H1 (cell line): Measurements from ENCODE around the gene TROAP. TPM values are rescaled to one million over a fixed set of nuclear protein-coding genes. Genes with fewer than 3 reads are reported as not detected.

Experiments used
- CTCF ChIA-PET: fragments of 300-600 bp; sonication (Branson Sonifier 250); formaldehyde crosslinking; loops from one replicate; lab custom pipeline; 2021; ENCODE audit not compliant: partially characterized antibody; lab: Charles Lee
- POLR2A ChIA-PET: fragments of 300-600 bp; sonication (Branson Sonifier 250); formaldehyde crosslinking; loops from one replicate; lab custom pipeline; 2021; ENCODE audit warnings: inconsistent platforms; ENCODE audit not compliant: partially characterized antibody; lab: Charles Lee
- DNase-seq, 2 experiments: peaks; one replicate each; pipeline versions ENCODE4 v3.0.0 to v3.0.0-alpha.2; 2010 to 2022; ENCODE audit warnings: low spot score in 2 of 2, low read depth in 1 of 2, mixed read lengths in 1 of 2
- FAIRE-seq: peaks from 2 replicates; lab custom pipeline; 2011; peaks lifted over from hg19 to GRCh38; lab: Jason Lieb, UNC
- H2AFZ ChIP-seq: 2 replicates; pipeline ENCODE4 v1.8.1; 2012; ENCODE audit warnings: low read length, inconsistent platforms
- H2AK5ac ChIP-seq: 2 replicates; pipeline ENCODE4 v1.6.1; 2013; ENCODE audit warnings: low read depth, low read length
- H2BK120ac ChIP-seq: replicated peaks from 2 replicates; pipeline ENCODE3; 2013; ENCODE audit warnings: low read depth, low read length, inconsistent platforms
- H2BK12ac ChIP-seq: 2 replicates; pipeline ENCODE4 v1.6.1; 2013; ENCODE audit warnings: low read depth, low read length
- H2BK15ac ChIP-seq: 2 replicates; pipeline ENCODE4 v1.6.1; 2013; ENCODE audit warnings: low read length
- H2BK20ac ChIP-seq: 2 replicates; pipeline ENCODE4 v1.6.1; 2013; ENCODE audit warnings: low read length
- H2BK5ac ChIP-seq: 2 replicates; pipeline ENCODE4 v1.6.1; 2013; ENCODE audit warnings: low read depth, low read length
- H3K14ac ChIP-seq: 2 replicates; pipeline ENCODE4 v1.6.1; 2013; ENCODE audit warnings: inconsistent platforms; ENCODE audit not compliant: insufficient read length
- H3K18ac ChIP-seq: 2 replicates; pipeline ENCODE4 v1.6.1; 2013; ENCODE audit warnings: low read length; ENCODE audit errors: extremely low read depth
- H3K23ac ChIP-seq: 2 replicates; pipeline ENCODE4 v1.6.1; 2013; ENCODE audit warnings: inconsistent platforms; ENCODE audit not compliant: insufficient read length
- H3K23me2 ChIP-seq: 2 replicates; pipeline ENCODE4 v1.6.1; 2013; ENCODE audit warnings: low read depth, low read length
- H3K27ac ChIP-seq: 2 replicates; pipeline ENCODE4 v1.6.1; 2011; ENCODE audit warnings: low read depth, low read length, inconsistent platforms
- H3K27me3 ChIP-seq, 4 experiments: replicated peaks in 1 of 4; 1 replicate in 1 of 4; 2 replicates in 3 of 4; pipeline versions ENCODE4 v1.6.1 to v1.8.1; 2011 to 2013; ENCODE audit warnings: low read length in 3 of 4, mild to moderate bottlenecking in 3 of 4, inconsistent platforms in 2 of 4, mixed read lengths in 2 of 4, moderate library complexity in 1 of 4; ENCODE audit not compliant: control insufficient read depth in 3 of 4, insufficient read depth in 3 of 4; ENCODE audit errors: extremely low read depth in 1 of 4
- H3K36me3 ChIP-seq, 4 experiments: 2 replicates each; pipeline versions ENCODE4 v1.6.1 to v1.8.1; 2011 to 2013; ENCODE audit warnings: mild to moderate bottlenecking in 4 of 4, low read length in 3 of 4, moderate library complexity in 2 of 4, control low read depth in 1 of 4, inconsistent platforms in 1 of 4; ENCODE audit not compliant: insufficient read depth in 4 of 4, control insufficient read depth in 2 of 4
- H3K4ac ChIP-seq: replicated peaks from 2 replicates; pipeline ENCODE3; 2013; ENCODE audit warnings: low read length, low read depth, mixed read lengths, inconsistent platforms; ENCODE audit not compliant: insufficient read length
- H3K4me1 ChIP-seq, 4 experiments: replicated peaks in 1 of 4; 1 replicate in 1 of 4; 2 replicates in 3 of 4; pipeline versions ENCODE4 v1.6.1 to v1.8.1; 2011 to 2013; ENCODE audit warnings: low read length in 3 of 4, inconsistent platforms in 2 of 4, mixed read lengths in 1 of 4; ENCODE audit not compliant: insufficient read depth in 4 of 4, control insufficient read depth in 3 of 4
- H3K4me2 ChIP-seq, 2 experiments: 2 replicates each; pipeline versions ENCODE4 v1.6.1 to v1.8.1; 2011 to 2013; ENCODE audit warnings: low read depth in 2 of 2, low read length in 2 of 2, control low read depth in 1 of 2, inconsistent platforms in 1 of 2, mild to moderate bottlenecking in 1 of 2; ENCODE audit not compliant: insufficient read depth in 1 of 2
- H3K4me3 ChIP-seq, 4 experiments: fragments of 200-600, 300-600 bp in 1 of 4; sonication (generic), shearing (Covaris generic), sonication (Bioruptor Twin) in 1 of 4; 2 replicates each; pipeline versions ENCODE4 v1.5.1 to v1.8.1; 2011 to 2016; ENCODE audit warnings: low read length in 4 of 4, low read depth in 3 of 4, control low read depth in 2 of 4, inconsistent platforms in 2 of 4, mild to moderate bottlenecking in 2 of 4, mixed read lengths in 1 of 4, moderate library complexity in 1 of 4; ENCODE audit not compliant: insufficient read depth in 2 of 4; ENCODE audit errors: extremely low read depth in 1 of 4
- H3K56ac ChIP-seq: replicated peaks from 2 replicates; pipeline ENCODE3; 2013; ENCODE audit warnings: low read depth, mild to moderate bottlenecking, mixed read lengths, low read length, inconsistent platforms; ENCODE audit not compliant: insufficient read length
- H3K79me1 ChIP-seq: 2 replicates; pipeline ENCODE4 v1.6.1; 2013; ENCODE audit warnings: low read depth, low read length, control low read depth
- H3K79me2 ChIP-seq, 2 experiments: 2 replicates each; pipeline versions ENCODE4 v1.6.1 to v1.8.1; 2012 to 2013; ENCODE audit warnings: low read length in 2 of 2, mild to moderate bottlenecking in 2 of 2, inconsistent platforms in 1 of 2; ENCODE audit not compliant: insufficient read depth in 2 of 2, control insufficient read depth in 1 of 2
- H3K9ac ChIP-seq, 4 experiments: replicated peaks in 1 of 4; 1 replicate in 1 of 4; 2 replicates in 3 of 4; pipeline versions ENCODE4 v1.6.1 to v1.8.1; 2011 to 2013; ENCODE audit warnings: low read depth in 3 of 4, low read length in 3 of 4, control low read depth in 2 of 4, mild to moderate bottlenecking in 2 of 4, moderate library complexity in 2 of 4, inconsistent platforms in 1 of 4; ENCODE audit errors: extremely low read depth in 1 of 4
- H3K9me3 ChIP-seq, 2 experiments: 2 replicates each; pipeline versions ENCODE4 v1.6.1 to v1.8.1; 2012 to 2013; ENCODE audit warnings: mild to moderate bottlenecking in 2 of 2, moderate library complexity in 2 of 2, control low read depth in 1 of 2, inconsistent platforms in 1 of 2, low read depth in 1 of 2, low read length in 1 of 2, mixed read lengths in 1 of 2; ENCODE audit not compliant: insufficient read depth in 2 of 2
- H4K20me1 ChIP-seq, 2 experiments: replicated peaks in 1 of 2; 2 replicates each; pipeline versions ENCODE3 to v1.8.1; 2011 to 2013; ENCODE audit warnings: inconsistent platforms in 2 of 2, low read length in 2 of 2, mild to moderate bottlenecking in 1 of 2; ENCODE audit not compliant: insufficient read depth in 2 of 2, control insufficient read depth in 1 of 2
- H4K5ac ChIP-seq: 2 replicates; pipeline ENCODE4 v1.6.1; 2013; ENCODE audit warnings: low read length, low read depth, mixed read lengths, inconsistent platforms; ENCODE audit not compliant: insufficient read length
- H4K8ac ChIP-seq: 2 replicates; pipeline ENCODE4 v1.8.0; 2013; ENCODE audit warnings: mild to moderate bottlenecking, moderate library complexity, low read length, inconsistent platforms; ENCODE audit not compliant: insufficient read depth; ENCODE audit errors: extremely low read depth
- H4K91ac ChIP-seq: replicated peaks from 2 replicates; pipeline ENCODE3; 2013; ENCODE audit warnings: low read length, mixed read lengths, inconsistent platforms; ENCODE audit not compliant: insufficient read length
- ASH2L ChIP-seq: fragments of 200-600, 300-600 bp; sonication (generic); IDR thresholded peaks from one replicate; pipeline ENCODE4 v1.7.1; 2017; ENCODE audit warnings: low read length
- BCL11A ChIP-seq, 2 experiments: IDR thresholded peaks; one replicate each; pipeline ENCODE4 v1.6.1; 2011; ENCODE audit warnings: low read depth in 2 of 2, low read length in 2 of 2, mild to moderate bottlenecking in 2 of 2
- BRCA1 ChIP-seq: IDR thresholded peaks from 2 replicates; pipeline ENCODE4 v1.6.1; 2012; ENCODE audit warnings: low read depth, low read length, improper control_type of control experiment
- GABPA ChIP-seq: IDR thresholded peaks from 2 replicates; pipeline ENCODE4 v1.6.1; 2011; ENCODE audit warnings: mild to moderate bottlenecking, low read length, moderate library complexity, borderline replicate concordance; ENCODE audit not compliant: insufficient read depth
- JUND ChIP-seq: IDR thresholded peaks from 2 replicates; pipeline ENCODE4 v1.6.1; 2011; ENCODE audit warnings: mild to moderate bottlenecking, improper control_type of control experiment, low read length
- NRF1 ChIP-seq: IDR thresholded peaks from 2 replicates; pipeline ENCODE4 v1.6.1; 2011; ENCODE audit warnings: mild to moderate bottlenecking, low read depth, low read length, improper control_type of control experiment
- POLR2AphosphoS5 ChIP-seq: IDR thresholded peaks from 2 replicates; pipeline ENCODE4 v1.6.1; 2011; ENCODE audit warnings: low read depth, low read length
- RAD21 ChIP-seq, 2 experiments: IDR thresholded peaks in 1 of 2; conservative IDR thresholded peaks in 1 of 2; 2 replicates each; pipeline ENCODE4 v1.6.1; 2011; ENCODE audit warnings: low read depth in 2 of 2, low read length in 2 of 2, improper control_type of control experiment in 1 of 2, inconsistent platforms in 1 of 2, mild to moderate bottlenecking in 1 of 2, moderate library complexity in 1 of 2
- RXRA ChIP-seq: IDR thresholded peaks from 2 replicates; pipeline ENCODE4 v1.6.1; 2011; ENCODE audit warnings: low read depth, mild to moderate bottlenecking, low read length, moderate library complexity; ENCODE audit not compliant: insufficient read depth
- WGBS, 2 experiments: shearing (Covaris generic) in 1 of 2; methylation state at CpG; one replicate each; pipeline versions ENCODE4 v1.1.6 to v1.1.7; 2013 to 2015; ENCODE audit warnings: low lambda C conversion rate in 2 of 2, mixed read lengths in 2 of 2, inconsistent platforms in 1 of 2, low coverage in 1 of 2, missing lambda C conversion rate in 1 of 2; ENCODE audit not compliant: insufficient replicate concordance in 2 of 2, insufficient coverage in 1 of 2, insufficient read length in 1 of 2; ENCODE audit errors: extremely low coverage in 1 of 2, missing lambda C conversion rate in 1 of 2; 5-methylcytosine and 5-hydroxymethylcytosine counted together
- polyA plus RNA-seq, 7 experiments: library from polyadenylated mRNA; depleted of rRNA in 3 of 7; stranded (reverse) in 5 of 7; unstranded in 2 of 7; fragments of >200 nt in 5 of 7; fragments of 200-250 nt in 2 of 7; gene quantifications; 1 replicate in 5 of 7; 2 replicates in 1 of 7; 4 replicates in 1 of 7; pipeline versions ENCODE4 v1.2.1 to v1.2.3, GENCODE V29; 2011 to 2013; ENCODE audit warnings: missing spikeins in 2 of 7, mixed read lengths in 2 of 7
- total RNA-seq: library from RNA; stranded (reverse); fragmentation: NEBNext Ultra II Directional; extraction: Animal tissue kit (Norgen Biotek cat#: 25700); gene quantifications from 2 replicates; pipeline ENCODE4 v1.2.1, GENCODE V29; 2021

Gene TROAP
- total and polyA plus RNA-seq, 2 of the 8 experiments (the other 6 are each of a cell fraction or from before 2014, with no cell fraction given) = 36.7 to 52.0 TPM

- ChIA-PET CTCF (interaction anchor here (0.7 to 26.7 kb wide), 18 partner anchors 9 to 216 kb away, joined by 3 to 538 read pairs (median 4); partner anchors contain the start of gene DNAJC22), POLR2A (interaction anchor here (0.6 to 1.8 kb wide), 33 partner anchors 8 to 462 kb away, joined by 3 to 8 read pairs (median 4); partner anchors contain the start of genes DNAJC22, KCNH3, MCRS1 and NCKAP5L)
- Histone ChIP-seq H3K4ac (no peak overlapping the region), H3K14ac (no peak overlapping the region), H3K27ac (peak overlapping the region; percentile 90), H3K23ac (no peak overlapping the region), H4K91ac (peak overlapping the region; percentile 91), H2BK20ac (no peak overlapping the region), H3K4me3 (peak overlapping the region; percentile 80 to 95 (median 86)), H3K36me3 (no peaks in the 10 kb centered on the region), H3K27me3 (peaks cover 0 to 3% (median 0%) of the 10 kb centered on the region in 4 experiments; a peak in 3 of 7 replicates), H3K56ac (peak overlapping the region; percentile 99), H2AFZ (peak overlapping the region; percentile 90; the same call in 1 of the 2 replicates), H3K18ac (peak overlapping the region; percentile 81), H2AK5ac (no peak overlapping the region), H4K5ac (peak overlapping the region; percentile 94), H2BK5ac (peak overlapping the region; percentile 89), H4K20me1 (no peaks in the 10 kb centered on the region), H3K4me2 (peak overlapping the region; percentile 76 to 86), H3K79me2 (peaks cover 4 to 40% of the 10 kb centered on the region in 2 experiments), H3K9me3 (no peaks in the 10 kb centered on the region), H3K23me2 (peaks cover 9% of the 10 kb centered on the region), H3K9ac (peak overlapping the region; percentile 80 to 95 (median 88)), H3K79me1 (no peaks in the 10 kb centered on the region), H2BK15ac (no peak overlapping the region), H3K4me1 (peaks cover 0 to 8% (median 2%) of the 10 kb centered on the region in 4 experiments; a peak in 3 of 7 replicates), H2BK12ac (no peak overlapping the region), H4K8ac (peak overlapping the region; percentile 98), H2BK120ac (peak overlapping the region; percentile 70)
- 1% methylated on average over 71 of the region's 97 CpGs; no CpG with 5 or more reads in 1 of the 2 experiments for WGBS, 2 experiments
- DNase-seq = peak; percentile 86 to 94
- FAIRE-seq = no peak
- TF ChIP-seq BRCA1 = no peak
- no peak for TF ChIP-seq GABPA
- TF ChIP-seq ASH2L = peak; percentile 97
- TF ChIP-seq POLR2AphosphoS5 = peak; percentile 49
- TF ChIP-seq BCL11A (IDR thresholded peaks at IDR 0.05; ENCODE audit: low read depth in 2 of 2, low read length in 2 of 2) = no peak
- no peak for TF ChIP-seq RXRA
- TF ChIP-seq NRF1 = peak; percentile 61
- no peak for TF ChIP-seq JUND
- 0 out of 4 replicates have a peak, but pooled peaks of 1 of the 2 experiments have one; percentile 5 for TF ChIP-seq RAD21 (IDR thresholded peaks at IDR 0.05 in 1 of 2, conservative IDR thresholded peaks at IDR 0.05 in 1 of 2; ENCODE audit: low read depth in 2 of 2, low read length in 2 of 2)
Measured at GRCh38 chr12:49366652-49367380, 43.8 kb downstream of the TROAP start.
